ENCODE measurements around the gene EEA1. TPM values are rescaled to one million over a fixed set of nuclear protein-coding genes. Genes with fewer than 3 reads are reported as not detected.

The EEA1 gene
- total RNA-seq, 1 experiment from 2014 or later = 7.9 TPM

GRCh38 chr12:92951006-92951405 is 21.9 kb upstream of the EEA1 start:
- no peak overlapping the region for H2AFZ ChIP-seq (ENCODE audit: low read length)
- CTCF ChIA-PET = no interaction called here
- no peaks in the 10 kb centered on the region for H3K79me2 ChIP-seq (ENCODE audit: low read length)
- ATAC-seq = no peak
- no peaks in the 10 kb centered on the region for H3K27me3 ChIP-seq (ENCODE audit: low read length)
- no peaks in the 10 kb centered on the region; the same call in 1 of the 2 replicates for H3K36me3 ChIP-seq (ENCODE audit: low read depth, low read length)
- H3K27ac ChIP-seq (ENCODE audit: low read length) = no peak overlapping the region
- intact Hi-C loops (cut with micrococcal nuclease) = no loop called here
- TF ChIP-seq, protein P1, sequence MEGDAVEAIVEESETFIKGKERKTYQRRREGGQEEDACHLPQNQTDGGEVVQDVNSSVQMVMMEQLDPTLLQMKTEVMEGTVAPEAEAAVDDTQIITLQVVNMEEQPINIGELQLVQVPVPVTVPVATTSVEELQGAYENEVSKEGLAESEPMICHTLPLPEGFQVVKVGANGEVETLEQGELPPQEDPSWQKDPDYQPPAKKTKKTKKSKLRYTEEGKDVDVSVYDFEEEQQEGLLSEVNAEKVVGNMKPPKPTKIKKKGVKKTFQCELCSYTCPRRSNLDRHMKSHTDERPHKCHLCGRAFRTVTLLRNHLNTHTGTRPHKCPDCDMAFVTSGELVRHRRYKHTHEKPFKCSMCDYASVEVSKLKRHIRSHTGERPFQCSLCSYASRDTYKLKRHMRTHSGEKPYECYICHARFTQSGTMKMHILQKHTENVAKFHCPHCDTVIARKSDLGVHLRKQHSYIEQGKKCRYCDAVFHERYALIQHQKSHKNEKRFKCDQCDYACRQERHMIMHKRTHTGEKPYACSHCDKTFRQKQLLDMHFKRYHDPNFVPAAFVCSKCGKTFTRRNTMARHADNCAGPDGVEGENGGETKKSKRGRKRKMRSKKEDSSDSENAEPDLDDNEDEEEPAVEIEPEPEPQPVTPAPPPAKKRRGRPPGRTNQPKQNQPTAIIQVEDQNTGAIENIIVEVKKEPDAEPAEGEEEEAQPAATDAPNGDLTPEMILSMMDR (conservative IDR thresholded peaks at IDR 0.05; ENCODE audit: low read depth, low read length) = no peak
- TF ChIP-seq EZH2 (IDR thresholded peaks at IDR 0.05; ENCODE audit: low read length, unreplicated experiment) (no peak), EZH2phosphoT487 (IDR thresholded peaks at IDR 0.05; ENCODE audit: borderline replicate concordance, low read length) (no peak)
- H3K4me2 ChIP-seq (ENCODE audit: low read length) = no peak overlapping the region
- H3K9me2 ChIP-seq (replicated peaks; ENCODE audit: low read length) = no peaks in the 10 kb centered on the region
- H4K20me1 ChIP-seq (ENCODE audit: low read length) = no peaks in the 10 kb centered on the region
- POLR2A ChIA-PET (ENCODE audit: unreplicated experiment) = no interaction called here
- H3F3A ChIP-seq (ENCODE audit: low read length, unreplicated experiment) = no peaks in the 10 kb centered on the region
- no peaks in the 10 kb centered on the region for H3K4me1 ChIP-seq (ENCODE audit: insufficient read depth, low read length)
- 0 out of 2 replicates have a peak, but pooled peaks cover 6% of the 10 kb centered on the region for H3K9me3 ChIP-seq (ENCODE audit: low read length)
- DNase-seq = no peak
- H3K4me3 ChIP-seq (ENCODE audit: low read length) = no peak overlapping the region
- no peak overlapping the region for H3K9ac ChIP-seq (ENCODE audit: low read length)
- BruUV-seq (replicated peaks) = no TSS peak

- no peaks in the 10 kb centered on the region; the same call in 1 of the 2 replicates for H3K36me3 ChIP-seq (ENCODE audit: low read depth, low read length)
- no peak overlapping the region for H2AFZ ChIP-seq (ENCODE audit: low read length)
- H3K4me1 ChIP-seq (ENCODE audit: insufficient read depth, low read length) = 0 out of 2 replicates have a peak, but pooled peaks cover 4% of the 10 kb centered on the region
- no peak overlapping the region for H3K9ac ChIP-seq (ENCODE audit: low read length)
- no peaks in the 10 kb centered on the region for H3F3A ChIP-seq (ENCODE audit: low read length, unreplicated experiment)
- H3K9me3 ChIP-seq (ENCODE audit: low read length) = 0 out of 2 replicates have a peak, but pooled peaks cover 6% of the 10 kb centered on the region
- H3K79me2 ChIP-seq (ENCODE audit: low read length) = no peaks in the 10 kb centered on the region
- ChIA-PET CTCF (no interaction called here), POLR2A (ENCODE audit: unreplicated experiment) (no interaction called here)
- no peaks in the 10 kb centered on the region for H3K9me2 ChIP-seq (replicated peaks; ENCODE audit: low read length)
- no peak overlapping the region for H3K4me2 ChIP-seq (ENCODE audit: low read length)
- ATAC-seq (no peak), DNase-seq (no peak)
- TF ChIP-seq, protein P1 (conservative IDR thresholded peaks at IDR 0.05; ENCODE audit: low read depth, low read length) = no peak
- no peak for TF ChIP-seq EZH2 (IDR thresholded peaks at IDR 0.05; ENCODE audit: low read length, unreplicated experiment)
- no peak for TF ChIP-seq EZH2phosphoT487 (IDR thresholded peaks at IDR 0.05; ENCODE audit: borderline replicate concordance, low read length)
- no peak overlapping the region for H3K27ac ChIP-seq (ENCODE audit: low read length)
- H3K4me3 ChIP-seq (ENCODE audit: low read length) = no peak overlapping the region
- intact Hi-C loops (cut with micrococcal nuclease) = no loop called here
- H4K20me1 ChIP-seq (ENCODE audit: low read length) = no peaks in the 10 kb centered on the region
- no peaks in the 10 kb centered on the region for H3K27me3 ChIP-seq (ENCODE audit: low read length)
- no TSS peak for BruUV-seq (replicated peaks)
Measured at GRCh38 chr12:92950011-92950410, 20.9 kb upstream of the EEA1 start.

- intact Hi-C loops (cut with micrococcal nuclease) = no loop called here
- H3K36me3 ChIP-seq (ENCODE audit: low read depth, low read length) = no peaks in the 10 kb centered on the region; the same call in 1 of the 2 replicates
- H4K20me1 ChIP-seq (ENCODE audit: low read length) = no peaks in the 10 kb centered on the region
- no TSS peak for BruUV-seq (replicated peaks)
- H3K27ac ChIP-seq (ENCODE audit: low read length) = no peak overlapping the region
- TF ChIP-seq EZH2phosphoT487 (IDR thresholded peaks at IDR 0.05; ENCODE audit: borderline replicate concordance, low read length) (no peak), EZH2 (IDR thresholded peaks at IDR 0.05; ENCODE audit: low read length, unreplicated experiment) (no peak)
- TF ChIP-seq, protein P1 (conservative IDR thresholded peaks at IDR 0.05; ENCODE audit: low read depth, low read length) = no peak
- no peak overlapping the region for H2AFZ ChIP-seq (ENCODE audit: low read length)
- H3K4me3 ChIP-seq (ENCODE audit: low read length) = no peak overlapping the region
- ATAC-seq (no peak), DNase-seq (no peak)
- ChIA-PET POLR2A (ENCODE audit: unreplicated experiment) (no interaction called here), CTCF (no interaction called here)
- no peaks in the 10 kb centered on the region for H3F3A ChIP-seq (ENCODE audit: low read length, unreplicated experiment)
- no peaks in the 10 kb centered on the region for H3K27me3 ChIP-seq (ENCODE audit: low read length)
- 0 out of 2 replicates have a peak, but pooled peaks cover 4% of the 10 kb centered on the region for H3K4me1 ChIP-seq (ENCODE audit: insufficient read depth, low read length)
- no peaks in the 10 kb centered on the region for H3K79me2 ChIP-seq (ENCODE audit: low read length)
- H3K9me3 ChIP-seq (ENCODE audit: low read length) = 0 out of 2 replicates have a peak, but pooled peaks cover 6% of the 10 kb centered on the region
- no peak overlapping the region for H3K9ac ChIP-seq (ENCODE audit: low read length)
- no peak overlapping the region for H3K4me2 ChIP-seq (ENCODE audit: low read length)
- no peaks in the 10 kb centered on the region for H3K9me2 ChIP-seq (replicated peaks; ENCODE audit: low read length)
Measured at GRCh38 chr12:92949466-92949865, 20.4 kb upstream of the EEA1 start.

All from PC-3 (cell line).